ENCODE results near the gene M1AP.

GRCh38 chr2:74673826-74674528 lies 25.8 kb upstream of the M1AP start:
- TF ChIP-seq POLR2A (IDR thresholded peaks at IDR 0.05; ENCODE audit: low read depth, low read length) (no peak), TAF1 (IDR thresholded peaks at IDR 0.05; ENCODE audit: low read depth, low read length) (no peak), POLR2AphosphoS5 (IDR thresholded peaks at IDR 0.05; ENCODE audit: low read depth, low read length) (no peak), POU2F2 (IDR thresholded peaks at IDR 0.05; ENCODE audit: low read depth, low read length) (no peak)

Measured in GM12891 (cell line).